PFSK-1 (cell line): ENCODE data around the gene LIPG.

Source experiments
- FOXP2 ChIP-seq: optimal IDR thresholded peaks from 2 replicates; pipeline ENCODE3; 2011; ENCODE audit warnings: borderline replicate concordance, control low read depth, inconsistent platforms; ENCODE audit not compliant: insufficient read depth; ENCODE audit errors: extremely low read length, extremely low read depth
- POLR2AphosphoS5 ChIP-seq: IDR thresholded peaks from 2 replicates; pipeline ENCODE4 v1.6.1; 2012; ENCODE audit warnings: low read depth, mild to moderate bottlenecking, control low read depth, low read length, moderate library complexity
- SIN3A ChIP-seq: IDR thresholded peaks from 2 replicates; pipeline ENCODE4 v1.6.1; 2012; ENCODE audit warnings: mild to moderate bottlenecking, low read length, moderate library complexity, borderline replicate concordance; ENCODE audit not compliant: insufficient read depth
- TAF1 ChIP-seq: IDR thresholded peaks from 2 replicates; pipeline ENCODE4 v1.6.1; 2012; ENCODE audit warnings: low read length, control low read depth, borderline replicate concordance; ENCODE audit not compliant: insufficient read depth
- TF ChIP-seq, protein P1 (sequence below), 2 experiments: IDR thresholded peaks; 2 replicates each; pipeline versions ENCODE4 v1.6.1 to v1.8.0; 2011 to 2012; ENCODE audit warnings: low read depth in 2 of 2, low read length in 2 of 2, control low read depth in 1 of 2, inconsistent platforms in 1 of 2, mild to moderate bottlenecking in 1 of 2, moderate library complexity in 1 of 2; ENCODE audit not compliant: insufficient read depth in 1 of 2

Gene LIPG

DNA sequence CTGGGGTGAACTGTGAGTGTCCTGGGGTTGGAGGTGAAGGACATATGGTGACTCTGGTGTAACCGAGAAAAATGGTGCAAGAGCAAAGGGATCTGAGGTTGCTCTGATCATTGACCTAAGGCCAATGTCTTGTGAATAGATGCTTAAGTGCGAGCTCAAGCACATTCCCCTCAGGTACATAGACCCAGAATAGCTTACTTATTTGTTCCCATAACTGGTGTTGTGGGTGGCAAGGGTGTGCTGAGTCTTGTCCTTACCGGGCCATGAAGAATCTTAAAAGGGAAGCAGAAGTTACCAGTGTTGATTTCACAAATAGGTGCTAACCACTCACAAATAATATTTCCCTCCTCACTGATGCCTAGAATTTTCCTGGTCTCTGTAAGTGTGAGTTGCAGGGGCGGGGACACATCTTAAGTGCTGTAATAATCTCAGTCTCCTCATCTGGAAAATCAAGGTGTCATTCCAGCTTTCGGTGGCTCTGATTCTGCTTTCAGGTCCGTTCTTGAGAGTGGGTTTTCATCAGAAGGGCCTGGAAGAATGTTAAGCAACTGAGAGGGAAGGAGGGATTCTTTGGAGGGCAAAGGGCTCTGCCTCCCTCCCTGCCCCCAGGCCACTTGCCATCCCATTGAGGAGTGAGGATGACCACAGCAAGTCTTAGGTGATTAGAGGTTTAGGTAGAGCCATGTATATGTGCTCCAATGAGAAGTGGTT is 54.9 kb downstream of the LIPG start:
- TF ChIP-seq SIN3A (no peak), FOXP2 (no peak), POLR2AphosphoS5 (no peak), TAF1 (no peak)
- TF ChIP-seq, protein P1, sequence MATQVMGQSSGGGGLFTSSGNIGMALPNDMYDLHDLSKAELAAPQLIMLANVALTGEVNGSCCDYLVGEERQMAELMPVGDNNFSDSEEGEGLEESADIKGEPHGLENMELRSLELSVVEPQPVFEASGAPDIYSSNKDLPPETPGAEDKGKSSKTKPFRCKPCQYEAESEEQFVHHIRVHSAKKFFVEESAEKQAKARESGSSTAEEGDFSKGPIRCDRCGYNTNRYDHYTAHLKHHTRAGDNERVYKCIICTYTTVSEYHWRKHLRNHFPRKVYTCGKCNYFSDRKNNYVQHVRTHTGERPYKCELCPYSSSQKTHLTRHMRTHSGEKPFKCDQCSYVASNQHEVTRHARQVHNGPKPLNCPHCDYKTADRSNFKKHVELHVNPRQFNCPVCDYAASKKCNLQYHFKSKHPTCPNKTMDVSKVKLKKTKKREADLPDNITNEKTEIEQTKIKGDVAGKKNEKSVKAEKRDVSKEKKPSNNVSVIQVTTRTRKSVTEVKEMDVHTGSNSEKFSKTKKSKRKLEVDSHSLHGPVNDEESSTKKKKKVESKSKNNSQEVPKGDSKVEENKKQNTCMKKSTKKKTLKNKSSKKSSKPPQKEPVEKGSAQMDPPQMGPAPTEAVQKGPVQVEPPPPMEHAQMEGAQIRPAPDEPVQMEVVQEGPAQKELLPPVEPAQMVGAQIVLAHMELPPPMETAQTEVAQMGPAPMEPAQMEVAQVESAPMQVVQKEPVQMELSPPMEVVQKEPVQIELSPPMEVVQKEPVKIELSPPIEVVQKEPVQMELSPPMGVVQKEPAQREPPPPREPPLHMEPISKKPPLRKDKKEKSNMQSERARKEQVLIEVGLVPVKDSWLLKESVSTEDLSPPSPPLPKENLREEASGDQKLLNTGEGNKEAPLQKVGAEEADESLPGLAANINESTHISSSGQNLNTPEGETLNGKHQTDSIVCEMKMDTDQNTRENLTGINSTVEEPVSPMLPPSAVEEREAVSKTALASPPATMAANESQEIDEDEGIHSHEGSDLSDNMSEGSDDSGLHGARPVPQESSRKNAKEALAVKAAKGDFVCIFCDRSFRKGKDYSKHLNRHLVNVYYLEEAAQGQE (IDR thresholded peaks at IDR 0.05; ENCODE audit: insufficient read depth in 1 of 2, low read depth in 2 of 2, low read length in 2 of 2) = no peak

DNA sequence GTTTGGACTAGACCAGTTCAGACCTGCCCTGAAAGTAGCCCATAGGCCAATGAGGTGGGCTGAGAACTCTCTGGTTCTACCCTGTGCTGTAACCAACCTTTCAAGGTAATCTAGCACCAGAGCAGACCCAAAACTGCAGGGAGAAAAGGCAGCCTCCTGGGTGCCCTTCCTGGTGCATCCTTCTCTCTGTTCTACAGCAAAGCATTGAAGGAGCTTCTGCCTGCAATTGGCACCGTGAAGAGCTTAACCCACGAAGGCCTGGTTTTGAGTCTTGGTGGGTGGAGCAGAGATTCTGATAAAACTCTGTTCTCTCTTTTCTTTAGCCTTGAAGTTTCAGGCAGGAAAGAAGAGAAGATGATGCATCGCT is 55.5 kb downstream of the LIPG start:
- TF ChIP-seq, protein P1 (IDR thresholded peaks at IDR 0.05; ENCODE audit: insufficient read depth in 1 of 2, low read depth in 2 of 2, low read length in 2 of 2) = no peak
- no peak for TF ChIP-seq TAF1
- TF ChIP-seq FOXP2 = no peak
- no peak for TF ChIP-seq POLR2AphosphoS5
- no peak for TF ChIP-seq SIN3A

DNA sequence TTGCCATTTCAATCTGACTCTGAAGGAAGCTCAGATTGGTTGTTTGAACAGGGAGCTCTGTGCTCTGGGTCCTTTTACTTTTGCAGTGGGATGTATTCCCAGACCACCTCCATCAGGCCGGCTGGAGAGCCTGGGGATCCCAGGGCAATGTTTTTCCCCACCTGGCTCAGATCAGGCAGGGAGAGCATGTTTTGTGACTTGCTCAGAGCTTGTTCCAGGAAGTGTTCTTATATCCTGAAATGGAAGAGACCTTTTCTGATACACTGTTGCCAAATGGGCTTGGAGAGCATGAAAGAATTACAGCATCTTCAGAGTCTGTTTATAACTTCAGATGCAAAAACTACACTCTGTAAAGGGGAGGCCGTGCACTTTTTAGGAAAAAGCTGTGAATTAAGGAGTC is 56.0 kb downstream of the LIPG start:
- no peak for TF ChIP-seq POLR2AphosphoS5
- TF ChIP-seq, protein P1 (IDR thresholded peaks at IDR 0.05; ENCODE audit: insufficient read depth in 1 of 2, low read depth in 2 of 2, low read length in 2 of 2) = no peak
- TF ChIP-seq TAF1 = no peak
- no peak for TF ChIP-seq SIN3A
- no peak for TF ChIP-seq FOXP2

DNA sequence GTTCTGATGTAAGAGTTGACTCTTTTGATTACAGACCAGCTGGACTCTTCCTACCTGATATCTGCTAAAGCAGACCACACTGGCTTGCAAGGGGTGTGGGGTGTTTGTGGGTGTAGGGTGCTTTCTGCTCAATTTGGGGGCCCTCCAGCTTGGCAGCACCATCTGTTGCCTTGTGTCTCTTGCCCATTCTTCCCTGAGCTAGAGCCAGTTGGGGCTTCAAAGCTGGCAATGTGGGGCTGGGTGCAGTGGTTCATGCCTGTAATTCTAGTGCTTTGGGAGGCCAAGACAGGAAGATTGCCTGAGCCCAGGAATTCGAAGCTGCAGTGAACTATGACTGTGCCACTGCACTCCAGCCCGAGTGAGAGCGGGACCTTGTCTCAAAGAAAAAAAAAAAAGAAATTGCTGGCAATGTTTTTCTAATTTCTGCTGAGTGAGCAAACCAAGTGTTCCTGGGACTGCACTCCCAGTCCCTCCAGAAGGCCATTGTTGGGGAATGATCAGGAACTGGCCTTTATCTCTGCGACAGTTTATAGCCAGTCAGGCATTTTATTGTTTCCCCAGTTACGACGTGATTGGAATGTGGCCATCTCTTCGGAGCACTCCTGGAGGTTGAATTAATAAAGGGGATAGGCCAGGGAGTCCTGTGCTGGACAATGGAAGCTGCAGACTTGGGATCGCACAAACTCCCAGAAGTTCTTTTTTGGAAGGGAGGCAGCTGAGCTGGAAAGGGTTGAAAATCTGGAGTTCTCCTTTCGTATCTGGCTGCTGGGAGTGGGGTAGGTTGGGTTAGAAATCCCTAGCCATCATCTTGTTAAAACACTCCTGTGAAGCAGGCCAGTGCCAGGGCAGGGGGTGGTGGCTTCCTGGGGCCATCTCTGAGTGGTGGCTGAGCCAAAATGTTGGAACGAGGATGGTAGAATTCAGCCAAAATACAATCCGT is 57.2 kb downstream of the LIPG start:
- TF ChIP-seq TAF1 (no peak), POLR2AphosphoS5 (no peak), FOXP2 (no peak), SIN3A (no peak)
- TF ChIP-seq, protein P1 (IDR thresholded peaks at IDR 0.05; ENCODE audit: insufficient read depth in 1 of 2, low read depth in 2 of 2, low read length in 2 of 2) = no peak
